DMS79 (cell line): ENCODE measurements around the gene CLMN.

Experiments
- DNase-seq: peaks from one replicate; lab custom pipeline; 2025; lab: John Stamatoyannopoulos, UW

Gene CLMN

GRCh38 chr14:95319312-95320077, at the start of gene CLMN:
CLMN (minus strand) TSS chr14:95319908; CDS start chr14:95319792, 116 bp downstream.
- DNase-seq, result peak; percentile 23

GRCh38 chr14:95365401-95365800, 45.7 kb upstream of the CLMN start:
- no peak for DNase-seq

GRCh38 chr14:95364481-95365209, 44.9 kb upstream of the CLMN start:
- DNase-seq, result no peak

- no peak for DNase-seq
Observed at GRCh38 chr14:95363468-95363954, 43.8 kb upstream of the CLMN start.

- no peak for DNase-seq
Observed at GRCh38 chr14:95362138-95362494, 42.4 kb upstream of the CLMN start.

GRCh38 chr14:95361373-95362137, 41.8 kb upstream of the CLMN start:
- DNase-seq, result no peak

- DNase-seq, result no peak
Observed at GRCh38 chr14:95360828-95361227, 41.1 kb upstream of the CLMN start.

GRCh38 chr14:95359994-95360826, 40.5 kb upstream of the CLMN start:
- no peak for DNase-seq

GRCh38 chr14:95356245-95356869, 36.6 kb upstream of the CLMN start:
- no peak for DNase-seq

- no peak for DNase-seq
Observed at GRCh38 chr14:95355422-95355821, 35.7 kb upstream of the CLMN start.

- no peak for DNase-seq
Observed at GRCh38 chr14:95354834-95355233, 35.1 kb upstream of the CLMN start.

- no peak for DNase-seq
Observed at GRCh38 chr14:95353664-95354063, 34.0 kb upstream of the CLMN start.

GRCh38 chr14:95353007-95353406, 33.3 kb upstream of the CLMN start:
- DNase-seq, result no peak

GRCh38 chr14:95352481-95352880, 32.8 kb upstream of the CLMN start:
- DNase-seq, result no peak

- no peak for DNase-seq
Observed at GRCh38 chr14:95349241-95349640, 29.5 kb upstream of the CLMN start.

- no peak for DNase-seq
Observed at GRCh38 chr14:95348395-95349080, 28.8 kb upstream of the CLMN start.

GRCh38 chr14:95346820-95347219, 27.1 kb upstream of the CLMN start:
- DNase-seq, result no peak

- DNase-seq, result no peak
Observed at GRCh38 chr14:95346266-95346665, 26.6 kb upstream of the CLMN start.

GRCh38 chr14:95345032-95345431, 25.3 kb upstream of the CLMN start:
- DNase-seq, result no peak

GRCh38 chr14:95344536-95344935, 24.8 kb upstream of the CLMN start:
- DNase-seq, result no peak

- DNase-seq, result no peak
Observed at GRCh38 chr14:95341564-95341963, 21.9 kb upstream of the CLMN start.
